HG02840 (cell line): Measurements from ENCODE around the gene NDEL1.

Experiments
- ATAC-seq: cut with Tn5 transposase; IDR thresholded peaks from one replicate; pipeline ENCODE4 v1.9.1; 2021; ENCODE audit warnings: mild to moderate bottlenecking, moderate library complexity, moderate number of reproducible peaks; ENCODE audit not compliant: unreplicated experiment, low FRiP score

The NDEL1 gene

GRCh38 chr17:8451933-8452614 is 16.4 kb downstream of the NDEL1 start:
- ATAC-seq: no peak

GRCh38 chr17:8453326-8453725 is 17.6 kb downstream of the NDEL1 start:
- no peak for ATAC-seq

- ATAC-seq: no peak
These were observed 20.1 kb downstream of the NDEL1 start for GRCh38 chr17:8455665-8456209.

- no peak for ATAC-seq
These were observed 22.4 kb downstream of the NDEL1 start for GRCh38 chr17:8458128-8458527.

GRCh38 chr17:8459107-8459506 is 23.4 kb downstream of the NDEL1 start:
- ATAC-seq: no peak

GRCh38 chr17:8459831-8460230 is 24.1 kb downstream of the NDEL1 start:
- ATAC-seq: no peak

- ATAC-seq: no peak
These were observed 26.9 kb downstream of the NDEL1 start for GRCh38 chr17:8462564-8462963.

GRCh38 chr17:8463099-8463498 is 27.4 kb downstream of the NDEL1 start:
- ATAC-seq: no peak

GRCh38 chr17:8464941-8465340 is 29.3 kb downstream of the NDEL1 start:
- ATAC-seq: no peak

GRCh38 chr17:8465356-8465755 is 29.7 kb downstream of the NDEL1 start:
- no peak for ATAC-seq

GRCh38 chr17:8465759-8466158 is 30.1 kb downstream of the NDEL1 start:
- ATAC-seq: no peak

- ATAC-seq: no peak
These were observed 30.8 kb downstream of the NDEL1 start for GRCh38 chr17:8466456-8466855.

- ATAC-seq: no peak
These were observed 31.2 kb downstream of the NDEL1 start for GRCh38 chr17:8466873-8467272.

GRCh38 chr17:8467527-8467926 is 31.8 kb downstream of the NDEL1 start:
- ATAC-seq: no peak

GRCh38 chr17:8468127-8468526 is 32.4 kb downstream of the NDEL1 start:
- ATAC-seq: no peak

- ATAC-seq: no peak
These were observed 33.3 kb downstream of the NDEL1 start for GRCh38 chr17:8468980-8469379.

- ATAC-seq: no peak
These were observed 34.3 kb downstream of the NDEL1 start for GRCh38 chr17:8469964-8470363.

GRCh38 chr17:8470447-8471047 is 34.9 kb downstream of the NDEL1 start:
- no peak for ATAC-seq

- ATAC-seq: no peak
These were observed 37.0 kb downstream of the NDEL1 start for GRCh38 chr17:8472663-8473062.

- ATAC-seq: no peak
These were observed 37.9 kb downstream of the NDEL1 start for GRCh38 chr17:8473451-8474192.

GRCh38 chr17:8474826-8475225 is 39.1 kb downstream of the NDEL1 start:
- no peak for ATAC-seq
